ENCODE data around the gene GOLGA7B. TPM values are rescaled to one million over a fixed set of nuclear protein-coding genes. Genes with fewer than 3 reads are reported as not detected.

GOLGA7B gene
- total and polyA plus RNA-seq, 9 of the 15 experiments (the other 6 are each of a cell fraction or from before 2014, with no cell fraction given) = 0.03 to 0.07 (median 0.04) TPM; not detected in 3

DNA sequence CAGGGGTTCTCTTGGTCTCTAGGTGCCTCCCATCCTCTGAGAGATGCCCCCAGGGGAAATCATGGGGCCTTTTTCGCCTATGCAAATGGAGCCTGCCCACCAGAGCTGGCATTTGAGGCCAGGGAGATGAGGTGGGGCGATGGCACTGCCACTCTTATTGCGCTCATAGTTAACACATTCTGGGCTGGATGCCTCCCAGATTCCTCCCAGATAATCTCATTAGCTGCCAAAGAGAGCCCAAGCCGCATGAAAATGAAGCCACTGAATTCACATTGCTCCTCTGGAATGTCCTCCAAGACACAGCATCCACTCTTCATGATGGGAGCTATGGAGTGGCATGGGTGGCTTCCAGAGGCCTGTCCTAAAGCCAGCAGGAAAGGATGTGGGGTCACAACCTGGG is 61.0 kb downstream of the GOLGA7B start (continued):
- TF ChIP-seq, protein P1, sequence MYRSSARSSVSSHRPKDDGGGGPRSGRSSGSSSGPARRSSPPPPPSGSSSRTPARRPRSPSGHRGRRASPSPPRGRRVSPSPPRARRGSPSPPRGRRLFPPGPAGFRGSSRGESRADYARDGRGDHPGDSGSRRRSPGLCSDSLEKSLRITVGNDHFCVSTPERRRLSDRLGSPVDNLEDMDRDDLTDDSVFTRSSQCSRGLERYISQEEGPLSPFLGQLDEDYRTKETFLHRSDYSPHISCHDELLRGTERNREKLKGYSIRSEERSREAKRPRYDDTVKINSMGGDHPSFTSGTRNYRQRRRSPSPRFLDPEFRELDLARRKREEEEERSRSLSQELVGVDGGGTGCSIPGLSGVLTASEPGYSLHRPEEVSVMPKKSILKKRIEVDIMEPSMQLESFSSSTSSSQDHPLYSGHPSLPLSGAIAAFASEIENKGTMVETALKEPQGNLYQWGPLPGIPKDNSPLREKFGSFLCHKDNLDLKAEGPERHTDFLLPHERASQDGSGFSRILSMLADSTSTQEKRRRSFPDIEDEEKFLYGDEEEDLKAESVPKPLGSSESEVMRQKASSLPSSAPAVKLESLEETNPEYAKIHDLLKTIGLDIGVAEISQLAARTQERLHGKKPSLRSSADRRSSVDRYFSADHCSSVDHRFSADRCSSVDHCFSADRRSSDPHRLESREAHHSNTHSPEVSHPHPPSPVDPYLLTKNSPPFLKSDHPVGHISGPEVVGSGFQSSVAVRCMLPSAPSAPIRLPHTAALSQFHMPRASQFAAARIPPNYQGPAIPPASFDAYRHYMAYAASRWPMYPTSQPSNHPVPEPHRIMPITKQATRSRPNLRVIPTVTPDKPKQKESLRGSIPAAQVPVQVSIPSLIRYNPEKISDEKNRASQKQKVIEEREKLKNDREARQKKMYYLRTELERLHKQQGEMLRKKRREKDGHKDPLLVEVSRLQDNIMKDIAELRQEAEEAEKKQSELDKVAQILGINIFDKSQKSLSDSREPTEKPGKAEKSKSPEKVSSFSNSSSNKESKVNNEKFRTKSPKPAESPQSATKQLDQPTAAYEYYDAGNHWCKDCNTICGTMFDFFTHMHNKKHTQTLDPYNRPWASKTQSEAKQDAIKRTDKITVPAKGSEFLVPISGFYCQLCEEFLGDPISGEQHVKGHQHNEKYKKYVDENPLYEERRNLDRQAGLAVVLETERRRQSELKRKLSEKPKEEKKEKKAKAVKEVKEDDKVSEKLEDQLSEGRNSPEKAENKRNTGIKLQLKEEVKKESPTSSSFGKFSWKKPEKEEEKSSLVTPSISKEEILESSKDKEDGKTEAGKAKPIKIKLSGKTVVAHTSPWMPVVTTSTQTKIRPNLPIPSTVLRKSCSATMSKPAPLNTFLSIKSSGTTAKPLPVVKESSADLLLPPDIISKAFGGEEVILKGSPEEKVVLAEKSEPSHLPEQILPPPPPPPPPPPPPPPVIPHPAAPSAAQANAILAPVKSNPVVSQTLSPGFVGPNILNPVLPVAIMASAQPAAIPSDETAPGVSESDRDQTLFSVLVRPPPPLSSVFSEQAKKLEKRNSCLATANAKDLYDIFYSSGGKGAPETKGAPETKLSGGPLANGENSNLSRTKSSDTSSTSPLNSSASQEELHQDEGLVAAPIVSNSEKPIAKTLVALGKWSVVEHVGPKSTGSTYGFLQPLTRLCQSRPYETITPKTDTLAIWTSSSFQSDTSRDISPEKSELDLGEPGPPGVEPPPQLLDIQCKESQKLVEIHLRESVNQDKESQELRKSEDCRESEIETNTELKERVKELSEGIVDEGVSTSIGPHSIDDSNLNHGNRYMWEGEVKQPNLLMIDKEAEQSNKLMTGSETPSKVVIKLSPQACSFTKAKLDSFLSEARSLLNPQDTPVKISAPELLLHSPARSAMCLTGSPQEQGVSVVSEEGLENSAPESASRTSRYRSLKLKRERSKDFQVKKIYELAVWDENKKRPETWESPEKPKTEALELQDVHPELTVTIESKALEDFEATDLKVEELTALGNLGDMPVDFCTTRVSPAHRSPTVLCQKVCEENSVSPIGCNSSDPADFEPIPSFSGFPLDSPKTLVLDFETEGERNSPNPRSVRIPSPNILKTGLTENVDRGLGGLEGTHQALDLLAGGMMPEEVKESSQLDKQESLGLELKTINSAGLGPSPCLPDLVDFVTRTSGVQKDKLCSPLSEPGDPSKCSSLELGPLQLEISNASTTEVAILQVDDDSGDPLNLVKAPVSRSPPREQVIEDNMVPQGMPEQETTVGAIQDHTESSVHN (IDR thresholded peaks at IDR 0.05; ENCODE audit: borderline replicate concordance in 1 of 2, low read depth in 1 of 2) = no peak
- TF ChIP-seq CSDE1 (IDR thresholded peaks at IDR 0.05) (no peak), ZNF445 (CRISPR knock-in tag; IDR thresholded peaks at IDR 0.05; ENCODE audit: low read depth) (no peak)

Data from K562 (cell line).